ENCODE results near the gene ALDH3A1.

GRCh38 chr17:19741832-19742457 is 6.2 kb downstream of the ALDH3A1 start:
- TF ChIP-seq CTCF (IDR thresholded peaks at IDR 0.05) (no peak), POLR2AphosphoS5 (IDR thresholded peaks at IDR 0.05) (no peak), POLR2A (IDR thresholded peaks at IDR 0.05) (no peak), EP300 (IDR thresholded peaks at IDR 0.05) (no peak)

Measured in stomach (tissue), 4 donors.